ENCODE results near the gene SERPINB8.

The SERPINB8 gene

DNA sequence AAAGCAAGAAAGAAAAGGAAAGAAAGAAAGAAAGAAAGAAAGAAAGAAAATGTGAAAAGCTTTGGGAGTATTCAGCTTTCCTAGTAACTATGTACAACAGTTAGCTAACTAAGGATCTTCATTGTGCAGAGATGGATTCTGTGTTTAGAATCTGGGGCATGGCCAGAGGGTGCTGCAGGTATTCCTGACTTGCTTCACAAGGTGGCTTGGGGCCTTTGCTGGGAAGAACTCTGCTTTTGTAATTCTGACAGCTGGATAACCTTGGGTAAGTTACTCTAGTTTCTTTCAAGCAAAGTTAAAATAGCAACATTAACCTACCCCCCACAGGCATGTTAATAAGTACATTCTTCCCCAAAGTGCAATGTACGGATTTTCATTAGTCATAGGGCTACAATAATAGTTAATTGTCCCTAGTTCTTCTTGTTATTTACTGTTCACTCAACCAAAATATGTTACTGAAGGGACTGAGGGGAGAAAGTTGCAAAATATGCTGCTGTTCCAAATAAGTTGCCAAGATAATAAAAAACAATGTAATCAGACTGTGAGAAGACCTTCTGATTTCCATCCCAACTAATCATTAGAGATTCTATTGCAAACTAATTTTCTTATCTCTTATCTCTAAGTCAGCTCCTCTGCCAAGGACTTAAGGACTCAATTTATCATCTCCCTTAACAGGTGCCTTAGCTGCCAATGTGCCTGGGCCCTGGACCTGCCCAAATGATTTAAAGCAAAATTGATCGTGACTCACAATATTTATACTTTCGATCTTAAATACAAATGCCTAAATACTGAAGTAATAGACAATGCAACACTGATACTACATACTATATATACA, 50.3 kb downstream of the SERPINB8 start:
- no peak for DNase-seq

DNA sequence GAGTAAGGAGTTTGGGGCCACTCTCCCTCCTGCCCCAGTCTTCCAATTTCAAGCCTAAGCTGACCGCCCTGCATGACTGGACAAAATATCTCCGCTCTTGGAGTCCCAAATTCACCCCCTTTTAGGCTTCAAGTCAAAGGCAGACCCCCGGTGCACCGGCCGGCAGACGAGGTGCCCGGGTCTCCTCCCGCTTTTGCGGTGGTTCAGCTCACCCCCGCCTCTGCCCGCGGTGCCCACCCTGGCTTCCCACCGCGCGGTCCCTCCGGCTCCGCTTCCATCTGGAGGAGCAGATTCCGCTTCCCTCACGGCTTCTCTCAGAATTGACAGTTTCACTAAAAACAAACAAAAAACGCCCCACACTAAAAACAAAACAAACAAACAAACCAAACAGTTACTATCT, 56.5 kb downstream of the SERPINB8 start:
- no peak for DNase-seq

DNA sequence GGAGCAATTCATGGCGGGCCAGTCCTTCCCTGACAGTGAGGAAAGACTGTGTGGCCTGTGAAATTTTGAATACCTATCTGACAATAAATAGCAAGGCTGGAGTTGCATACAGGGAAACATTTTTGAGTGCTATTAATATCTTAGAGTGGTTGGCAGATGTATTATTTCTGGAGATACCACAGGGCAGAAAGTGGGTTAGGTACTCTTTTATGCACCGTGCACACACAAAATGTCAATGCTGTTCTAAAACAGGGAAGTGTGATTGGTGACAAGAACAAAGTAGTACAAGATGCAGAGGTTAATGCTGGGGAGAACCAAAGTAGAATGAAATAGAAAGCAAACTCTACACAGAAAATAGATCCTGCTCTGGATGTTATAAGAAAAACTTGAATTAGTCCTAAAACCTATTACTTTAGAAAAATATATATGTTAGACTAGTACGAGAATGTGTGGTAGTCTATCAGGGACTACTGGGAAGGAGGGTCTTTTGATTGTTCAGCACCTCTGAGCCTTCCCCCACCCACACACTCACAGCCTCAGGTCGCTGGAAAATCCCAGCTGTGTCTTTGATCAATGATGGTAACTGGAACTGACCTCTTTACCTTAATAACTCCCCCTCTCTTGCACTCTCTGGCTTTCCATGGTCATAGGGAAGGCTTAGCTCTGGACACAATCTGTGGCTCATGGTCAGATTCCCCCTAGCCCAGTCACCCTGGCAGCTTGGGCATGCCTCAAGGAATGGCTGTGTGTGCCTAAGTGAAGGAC, 58.2 kb downstream of the SERPINB8 start:
- no peak for DNase-seq

DNA sequence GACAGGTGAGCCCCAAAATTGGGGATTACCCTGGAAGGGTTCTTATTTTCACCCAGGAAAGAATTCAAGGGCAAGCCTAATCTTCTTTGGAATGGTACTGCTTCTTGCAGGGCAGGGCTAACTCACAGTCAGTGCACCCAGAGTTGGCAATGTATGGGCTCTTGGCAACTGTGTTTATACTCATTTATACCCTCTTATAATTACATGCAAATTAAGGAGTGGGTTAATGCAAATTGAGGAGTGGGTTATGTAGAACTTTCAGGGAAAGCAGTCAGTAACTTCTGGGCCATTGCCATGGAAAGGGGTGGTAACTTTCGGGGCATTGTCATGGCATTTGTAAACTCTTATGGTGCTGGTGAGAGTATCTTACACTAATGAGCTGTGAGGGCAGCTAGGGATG, 59.2 kb downstream of the SERPINB8 start:
- DNase-seq: no peak

DNA sequence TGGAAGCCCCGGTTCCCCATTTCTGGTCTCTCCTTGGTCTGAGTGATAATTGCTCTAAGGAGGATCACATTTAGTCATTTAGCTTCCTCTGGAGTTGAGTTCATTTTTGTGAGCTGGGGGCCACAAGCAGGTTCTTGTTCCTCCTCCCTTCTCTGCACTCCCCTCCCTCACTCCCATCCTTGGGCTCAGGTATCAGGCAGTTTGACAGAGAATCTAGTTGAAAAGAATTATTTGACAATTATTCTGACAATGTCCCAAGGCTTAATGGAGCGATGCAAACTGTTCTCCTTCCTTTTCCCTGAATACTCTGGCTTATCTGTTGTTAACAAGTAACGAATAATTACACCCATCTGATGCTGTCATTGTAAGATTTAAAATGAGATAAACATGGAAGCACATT, 61.5 kb downstream of the SERPINB8 start:
- no peak for DNase-seq

DNA sequence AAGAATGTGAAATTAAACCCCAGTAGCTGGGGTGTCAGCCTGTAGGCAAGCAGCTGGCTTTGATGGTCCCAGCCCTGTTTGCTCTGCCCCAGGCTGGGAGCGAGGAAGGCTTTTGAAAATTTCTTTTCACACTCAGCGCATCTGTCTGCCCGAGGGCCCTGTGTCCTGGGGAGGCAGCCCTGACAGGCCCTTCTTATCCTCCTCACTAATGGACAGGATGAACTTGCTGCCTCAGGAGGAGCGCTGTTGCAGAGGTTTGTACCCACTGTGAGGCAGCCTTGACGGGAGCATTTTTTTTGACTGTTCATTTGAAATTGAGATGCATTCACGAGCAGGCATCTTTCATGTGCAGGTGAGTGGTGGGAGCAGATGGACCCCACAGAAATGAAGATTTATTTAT, 62.4 kb downstream of the SERPINB8 start:
- DNase-seq: no peak

DNA sequence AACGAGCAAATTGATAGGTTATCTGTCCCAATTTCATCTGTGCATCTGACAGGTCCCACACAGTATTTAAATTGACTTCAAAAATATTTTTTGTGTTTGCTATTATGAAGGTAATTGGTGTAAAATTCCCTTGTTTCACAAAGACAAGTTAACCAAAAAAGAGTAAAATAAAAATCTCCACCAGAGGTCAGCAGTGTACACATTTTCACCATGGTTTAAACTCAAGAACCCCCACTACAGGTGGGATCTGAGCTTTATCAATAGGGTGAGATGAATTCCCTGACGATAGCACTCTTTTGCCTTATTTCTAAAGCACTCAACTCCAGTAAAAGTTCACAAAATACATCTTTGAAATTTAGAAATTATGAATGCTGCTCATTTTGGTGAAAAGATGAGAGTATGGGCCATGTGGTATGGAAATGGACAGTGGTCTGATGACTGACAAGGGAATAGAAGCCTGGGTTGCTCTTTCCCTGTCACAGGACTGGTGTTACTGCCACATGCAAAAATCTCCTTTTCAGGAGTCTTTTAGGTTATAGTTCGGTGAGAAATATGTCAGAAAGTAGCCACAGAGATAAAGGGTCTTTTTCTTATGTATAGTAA, 68.0 kb downstream of the SERPINB8 start:
- DNase-seq: no peak

All from left hindlimb (tissue), 1 donor.